NCI-H2196 treated with DMSO at 0.1 percent for 48 hours (cell line): ENCODE results near the gene RPP14.

Experiments used
- DNase-seq: peaks from one replicate; lab custom pipeline; 2025; ENCODE audit not compliant: unreplicated experiment; lab: John Stamatoyannopoulos, UW

The RPP14 gene

DNA sequence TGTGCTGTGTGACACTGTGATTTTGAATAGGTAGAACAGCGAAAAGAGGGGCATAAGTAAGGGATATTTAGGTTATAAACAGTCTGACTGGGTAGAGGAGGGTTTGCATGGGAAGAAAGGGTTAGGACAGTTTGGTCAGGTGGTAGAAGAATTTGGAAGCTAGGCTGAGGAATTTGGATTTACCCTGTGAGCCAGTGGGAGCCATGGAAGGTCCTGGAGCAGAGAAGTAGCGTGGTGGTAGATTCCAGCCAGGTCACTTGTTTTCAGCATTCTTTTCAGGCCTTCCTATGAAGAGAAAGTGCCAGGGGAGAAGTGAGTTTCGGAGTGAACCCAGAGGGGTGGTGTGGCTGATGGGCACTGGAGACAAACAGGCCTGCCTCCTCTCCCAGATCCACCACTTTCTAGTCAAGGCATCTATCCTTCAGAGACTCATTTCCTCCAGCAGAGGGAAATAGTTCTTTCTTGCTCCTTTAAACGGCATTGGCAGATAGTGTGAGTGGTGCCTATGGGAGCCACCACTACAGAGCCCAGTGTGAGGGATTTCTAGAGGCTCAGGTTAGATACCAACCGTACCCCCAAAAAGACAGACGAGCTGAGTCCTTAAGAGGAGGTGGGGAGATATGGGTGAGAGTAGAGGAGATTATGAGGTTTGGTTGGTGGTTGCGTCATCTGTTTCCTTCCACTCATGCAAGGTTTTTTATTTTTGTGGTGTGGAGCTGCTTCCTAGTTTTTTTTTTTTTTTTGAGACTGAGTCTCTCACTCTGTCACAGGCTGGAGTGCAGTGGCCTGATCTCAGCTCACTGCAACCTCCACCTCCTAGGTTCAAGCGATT, 47.9 kb downstream of the RPP14 start:
- no peak for DNase-seq

DNA sequence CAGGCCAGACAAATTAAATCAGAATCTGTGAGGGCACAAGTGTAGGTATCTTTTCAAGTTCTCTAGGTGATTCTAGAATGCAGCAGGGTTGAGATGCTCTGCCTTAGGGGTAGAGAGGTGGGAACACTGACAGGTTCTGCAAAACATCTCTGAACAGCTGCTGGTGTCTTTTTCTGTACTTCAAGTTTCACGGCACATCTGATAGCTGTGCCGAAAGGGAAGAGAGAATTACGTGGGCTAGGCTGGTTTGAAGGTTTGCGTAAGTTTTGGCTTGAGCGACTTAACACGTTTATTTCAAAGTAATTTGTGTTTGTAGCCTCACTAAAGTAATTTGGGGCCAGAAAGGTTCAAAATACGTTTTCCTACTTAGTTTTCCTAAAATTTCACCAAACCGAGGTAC, 49.1 kb downstream of the RPP14 start:
- no peak for DNase-seq

DNA sequence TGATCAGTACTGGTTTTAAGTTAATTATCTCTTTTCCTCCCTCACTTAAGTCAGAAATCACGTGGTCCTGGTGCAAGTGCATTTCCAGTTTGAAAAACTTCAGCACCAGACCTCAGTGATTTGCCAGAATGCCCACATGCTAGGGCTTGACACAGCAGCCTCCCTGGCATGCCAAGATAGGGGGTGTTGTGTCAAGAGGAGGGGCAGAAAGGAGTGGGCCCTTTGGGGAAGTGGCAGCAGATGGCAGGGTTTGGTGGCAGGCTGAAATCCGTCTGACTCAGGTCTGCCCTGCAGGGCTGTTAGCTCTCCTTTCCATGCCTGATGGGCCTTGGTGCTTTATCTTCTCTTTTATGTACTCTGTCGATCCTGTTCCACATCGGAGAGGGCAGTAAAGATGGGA, 50.0 kb downstream of the RPP14 start:
- no peak for DNase-seq

DNA sequence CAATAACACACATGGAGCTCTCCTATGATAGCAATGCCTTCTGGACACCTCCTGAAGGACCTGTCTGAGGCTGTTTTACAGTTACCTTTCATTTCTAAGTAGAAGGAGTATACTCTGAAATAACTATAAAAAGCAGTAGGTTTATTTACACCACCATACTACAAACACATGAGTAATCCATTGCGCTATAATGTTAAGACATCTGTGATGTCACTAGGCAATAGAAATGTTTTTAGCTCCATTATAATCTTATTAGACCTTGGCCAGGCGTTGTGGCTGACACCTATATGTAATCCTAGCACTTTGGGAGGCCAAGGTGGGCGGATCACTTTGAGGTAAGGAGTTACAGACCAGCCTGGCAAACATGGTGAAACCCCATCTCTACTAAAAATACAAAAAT, 51.4 kb downstream of the RPP14 start:
- DNase-seq = no peak

DNA sequence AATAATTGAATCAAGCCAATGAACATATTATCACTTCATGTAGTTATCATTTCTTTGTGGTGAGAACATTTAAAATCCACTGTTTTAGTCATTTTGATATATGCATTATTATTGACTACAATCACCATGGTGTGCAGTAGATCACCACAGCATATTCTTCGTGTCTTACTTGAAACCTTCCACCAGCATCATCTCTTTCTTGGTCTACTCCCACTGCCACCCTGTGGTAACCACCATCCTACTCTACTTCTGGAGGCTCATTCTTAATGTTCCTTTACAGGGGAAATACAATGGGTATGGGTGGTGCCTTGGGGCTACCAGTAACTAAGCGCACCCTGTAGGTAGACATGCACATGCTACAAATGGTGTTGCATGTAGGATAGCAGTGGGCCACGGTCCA, 52.0 kb downstream of the RPP14 start:
- no peak for DNase-seq

DNA sequence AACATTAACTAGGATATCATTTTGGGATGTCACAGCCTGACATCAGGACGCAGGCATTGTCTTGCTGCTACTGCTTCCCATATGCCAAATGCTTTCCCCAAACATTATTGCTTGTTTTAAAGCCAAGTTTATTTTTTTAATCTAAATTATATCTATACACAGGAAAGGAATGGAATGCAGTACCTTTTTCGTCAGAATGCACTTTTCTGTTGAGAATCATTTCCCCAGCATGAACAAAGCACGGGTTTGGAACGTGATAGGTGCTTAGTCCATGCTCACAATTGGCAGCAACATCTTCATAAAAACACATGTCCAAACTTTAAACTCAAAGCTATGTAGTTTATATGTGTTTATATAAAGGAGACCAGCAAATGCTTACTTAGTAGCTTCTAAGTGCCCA, 52.8 kb downstream of the RPP14 start:
- no peak for DNase-seq

DNA sequence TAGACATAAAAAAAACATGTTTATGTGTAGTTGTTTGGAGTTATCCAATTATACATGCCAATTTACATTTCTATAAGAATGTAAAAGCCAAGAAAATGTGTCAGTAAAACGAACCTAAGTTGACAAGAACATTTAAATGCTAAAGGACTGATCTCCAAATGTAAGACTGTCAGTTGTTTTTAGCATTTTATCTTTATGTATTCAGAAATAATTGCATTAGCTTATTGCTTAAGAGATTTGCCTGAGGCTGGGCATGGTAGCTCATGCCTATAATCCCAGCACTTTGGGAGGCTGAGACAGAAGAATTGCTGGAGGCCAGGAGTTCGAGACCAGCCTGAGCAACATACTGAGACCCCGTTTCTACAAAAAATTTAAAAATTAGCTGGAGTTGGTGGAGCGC, 53.6 kb downstream of the RPP14 start:
- no peak for DNase-seq

DNA sequence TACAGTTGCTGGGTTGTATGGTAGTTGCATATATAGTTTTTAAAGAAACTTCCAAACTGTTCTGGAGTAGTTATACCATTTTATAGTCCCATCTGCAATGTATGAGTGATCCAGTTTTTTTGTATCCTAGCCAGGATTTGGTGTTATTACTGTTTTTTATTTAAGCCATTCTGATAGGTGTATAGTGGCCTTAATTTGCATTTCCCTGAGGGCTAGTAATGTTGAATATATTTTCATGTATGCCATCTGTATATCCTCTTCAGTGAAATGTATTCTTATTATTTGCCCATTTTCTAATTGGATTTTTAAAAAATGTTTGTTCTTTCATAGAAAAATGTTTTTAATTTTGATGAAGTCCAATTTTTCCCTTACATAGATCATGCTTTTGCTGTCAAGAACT, 55.8 kb downstream of the RPP14 start:
- no peak for DNase-seq

DNA sequence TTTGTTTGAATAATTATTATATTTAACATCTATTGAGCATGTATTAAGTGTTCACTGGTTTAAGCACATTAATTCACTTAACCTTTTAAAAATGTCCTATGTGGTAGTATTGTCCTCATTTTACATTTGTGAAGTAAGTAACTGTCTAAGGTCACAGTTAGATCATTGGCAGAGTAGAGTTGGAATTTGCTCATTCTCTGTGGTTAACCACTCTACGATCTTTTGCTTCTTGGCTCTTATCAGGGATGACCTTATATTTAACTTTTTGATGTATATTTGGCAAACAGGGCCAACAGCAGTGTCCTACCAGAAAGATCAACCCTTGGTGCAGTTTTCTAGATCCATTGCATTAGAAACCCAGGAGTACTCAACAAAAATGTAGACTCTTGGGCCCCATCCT, 60.7 kb downstream of the RPP14 start:
- no peak for DNase-seq

DNA sequence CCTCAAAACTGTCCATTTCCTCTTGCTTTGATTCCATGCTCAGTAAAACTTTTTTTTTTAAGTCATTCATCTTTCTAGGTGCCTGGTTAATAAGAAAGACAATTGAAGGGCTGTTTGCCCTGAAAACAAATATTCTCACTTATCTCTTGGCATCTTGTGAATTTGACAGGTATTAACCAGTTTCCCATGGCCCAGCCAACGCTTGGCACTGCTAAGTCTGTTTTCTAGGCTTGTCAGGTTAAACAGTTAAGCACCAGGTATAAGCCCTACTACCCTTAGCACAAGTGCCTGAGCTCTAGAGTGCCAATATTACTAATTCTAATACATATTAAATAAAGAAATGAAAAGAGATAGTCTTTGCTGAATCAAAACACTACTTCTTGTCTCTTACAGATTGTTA, 63.0 kb downstream of the RPP14 start:
- no peak for DNase-seq
